Activated T-helper 2 cell treated with anti-CD3 and anti-CD28 coated beads, Interferon-gamma antibody, Interleukin-2, Interleukin-4, amounts not matched to agents 10 μg/mL and 5 μg/mL and 100 μg/mL, durations not matched to agents 14 hours and 24 hours and 36 hours (primary cell): ENCODE measurements around the gene PLEKHN1. TPM values are rescaled to one million over a fixed set of nuclear protein-coding genes. Genes with fewer than 3 reads are reported as not detected.

Experiments
- DNase-seq: peaks from one replicate; pipeline ENCODE4 v3.0.0; 2021; ENCODE audit warnings: low spot score
- H3K27ac Mint-ChIP-seq: one replicate; pipeline ENCODE4 v1.8.0; 2021; ENCODE audit warnings: mixed read lengths
- H3K27me3 Mint-ChIP-seq: one replicate; pipeline ENCODE4 v1.8.0; 2021; ENCODE audit warnings: low read depth, mixed read lengths
- H3K36me3 Mint-ChIP-seq: one replicate; pipeline ENCODE4 v1.8.0; 2021; ENCODE audit warnings: low read depth, mixed read lengths
- H3K4me1 Mint-ChIP-seq: one replicate; pipeline ENCODE4 v1.8.0; 2021; ENCODE audit warnings: low read depth, mixed read lengths
- H3K4me3 Mint-ChIP-seq: one replicate; pipeline ENCODE4 v1.8.0; 2021; ENCODE audit warnings: low read depth, mild to moderate bottlenecking, moderate library complexity, mixed read lengths
- H3K9me3 Mint-ChIP-seq: one replicate; pipeline ENCODE4 v1.8.0; 2021; ENCODE audit warnings: mixed read lengths
- intact Hi-C: fragments of 100-400 bp; cut with micrococcal nuclease; formaldehyde crosslinking; loops from one replicate; pipeline ENCODE4 v1.15.1; 2023
- total RNA-seq: library from RNA; stranded (reverse); gene quantifications from 2 replicates; pipeline ENCODE4 v1.2.3, GENCODE V29; 2022

PLEKHN1 gene
- total RNA-seq, 1 donor from 2014 or later: 3.7 TPM

GRCh38 chr1:995665-996633 lies 29.7 kb downstream of the PLEKHN1 start:
- intact Hi-C loops: no loop called here

GRCh38 chr1:996851-997712 lies 30.8 kb downstream of the PLEKHN1 start:
- Mint-ChIP-seq H3K36me3 (no peaks in the 10 kb centered on the region), H3K9me3 (peaks cover 6% of the 10 kb centered on the region), H3K4me1 (peaks cover 8% of the 10 kb centered on the region), H3K4me3 (no peak overlapping the region), H3K27ac (no peak overlapping the region), H3K27me3 (peaks cover 20% of the 10 kb centered on the region)
- intact Hi-C loops: no loop called here
- DNase-seq: no peak

More at GRCh38 chr1:995665-996633, 29.7 kb downstream of the PLEKHN1 start:
- Mint-ChIP-seq H3K27me3 (peaks cover 25% of the 10 kb centered on the region), H3K4me3 (no peak overlapping the region), H3K9me3 (peaks cover 9% of the 10 kb centered on the region), H3K36me3 (no peaks in the 10 kb centered on the region), H3K27ac (no peak overlapping the region), H3K4me1 (peaks cover 8% of the 10 kb centered on the region)
- no peak for DNase-seq

- Mint-ChIP-seq H3K27ac (no peak overlapping the region), H3K4me1 (peaks cover 5% of the 10 kb centered on the region), H3K4me3 (no peak overlapping the region), H3K9me3 (no peaks in the 10 kb centered on the region), H3K27me3 (peaks cover 20% of the 10 kb centered on the region), H3K36me3 (no peaks in the 10 kb centered on the region)
- intact Hi-C loops: no loop called here
- DNase-seq: no peak
Observed at GRCh38 chr1:997713-997992, 31.4 kb downstream of the PLEKHN1 start.

GRCh38 chr1:997993-998744 lies 31.9 kb downstream of the PLEKHN1 start:
- no peak for DNase-seq
- no peak overlapping the region for H3K4me3 Mint-ChIP-seq
- intact Hi-C loops: no loop called here
- no peaks in the 10 kb centered on the region for H3K9me3 Mint-ChIP-seq
- H3K27me3 Mint-ChIP-seq: peaks cover 23% of the 10 kb centered on the region
- H3K27ac Mint-ChIP-seq: no peak overlapping the region
- H3K36me3 Mint-ChIP-seq: no peaks in the 10 kb centered on the region
- H3K4me1 Mint-ChIP-seq: peaks cover 5% of the 10 kb centered on the region

- Mint-ChIP-seq H3K4me1 (peaks cover 5% of the 10 kb centered on the region), H3K9me3 (no peaks in the 10 kb centered on the region), H3K4me3 (no peak overlapping the region), H3K36me3 (no peaks in the 10 kb centered on the region), H3K27ac (no peak overlapping the region), H3K27me3 (peaks cover 27% of the 10 kb centered on the region)
- intact Hi-C loops: no loop called here
- no peak for DNase-seq
Observed at GRCh38 chr1:998745-998994, 32.4 kb downstream of the PLEKHN1 start.

GRCh38 chr1:998995-999724 lies 32.9 kb downstream of the PLEKHN1 start:
- no peak for DNase-seq
- Mint-ChIP-seq H3K9me3 (no peaks in the 10 kb centered on the region), H3K36me3 (no peaks in the 10 kb centered on the region), H3K27me3 (peaks cover 27% of the 10 kb centered on the region), H3K27ac (no peak overlapping the region), H3K4me1 (peaks cover 5% of the 10 kb centered on the region), H3K4me3 (no peak overlapping the region)
- intact Hi-C loops: no loop called here

GRCh38 chr1:999725-1000356 lies 33.6 kb downstream of the PLEKHN1 start, which contains the start of gene HES4:
Gene HES4, minus strand, starts transcription at chr1:1000097. Its CDS starts 124 bp downstream, at chr1:999973.
- Mint-ChIP-seq H3K36me3 (no peaks in the 10 kb centered on the region), H3K4me3 (peak within 1 kb of the TSS; percentile 75), H3K27me3 (peaks cover 31% of the 10 kb centered on the region), H3K9me3 (no peaks in the 10 kb centered on the region), H3K27ac (peak within 1 kb of the TSS; percentile 76), H3K4me1 (peaks cover 8% of the 10 kb centered on the region)
- intact Hi-C loops: no loop called here
- no peak for DNase-seq

GRCh38 chr1:1000357-1001056 lies 34.2 kb downstream of the PLEKHN1 start:
- DNase-seq: no peak
- peaks cover 13% of the 10 kb centered on the region for H3K4me1 Mint-ChIP-seq
- no peaks in the 10 kb centered on the region for H3K9me3 Mint-ChIP-seq
- no peaks in the 10 kb centered on the region for H3K36me3 Mint-ChIP-seq
- intact Hi-C loops: no loop called here
- peak overlapping the region; percentile 75 for H3K4me3 Mint-ChIP-seq
- peak overlapping the region; percentile 76 for H3K27ac Mint-ChIP-seq
- H3K27me3 Mint-ChIP-seq: peaks cover 32% of the 10 kb centered on the region

GRCh38 chr1:1001057-1001783 lies 34.9 kb downstream of the PLEKHN1 start:
- no peak for DNase-seq
- Mint-ChIP-seq H3K4me1 (peaks cover 11% of the 10 kb centered on the region), H3K27ac (no peak overlapping the region), H3K36me3 (no peaks in the 10 kb centered on the region), H3K27me3 (peaks cover 31% of the 10 kb centered on the region), H3K4me3 (no peak overlapping the region), H3K9me3 (no peaks in the 10 kb centered on the region)
- intact Hi-C loops: no loop called here

- H3K4me3 Mint-ChIP-seq: no peak overlapping the region
- intact Hi-C loops: no loop called here
- H3K4me1 Mint-ChIP-seq: peaks cover 11% of the 10 kb centered on the region
- no peaks in the 10 kb centered on the region for H3K36me3 Mint-ChIP-seq
- no peaks in the 10 kb centered on the region for H3K9me3 Mint-ChIP-seq
- H3K27me3 Mint-ChIP-seq: peaks cover 28% of the 10 kb centered on the region
- DNase-seq: no peak
- H3K27ac Mint-ChIP-seq: no peak overlapping the region
Observed at GRCh38 chr1:1003618-1004419, 37.5 kb downstream of the PLEKHN1 start.
